ENCODE measurements around the gene LDB2.
A peak's percentile ranks its signal among the peaks of the same experiment; 100 is the strongest.
"Not testable (repeated sequence)": the region's sequence is repeated elsewhere in the genome, so short reads cannot be mapped to it uniquely, and the experiment has no call there.

The LDB2 gene

DNA sequence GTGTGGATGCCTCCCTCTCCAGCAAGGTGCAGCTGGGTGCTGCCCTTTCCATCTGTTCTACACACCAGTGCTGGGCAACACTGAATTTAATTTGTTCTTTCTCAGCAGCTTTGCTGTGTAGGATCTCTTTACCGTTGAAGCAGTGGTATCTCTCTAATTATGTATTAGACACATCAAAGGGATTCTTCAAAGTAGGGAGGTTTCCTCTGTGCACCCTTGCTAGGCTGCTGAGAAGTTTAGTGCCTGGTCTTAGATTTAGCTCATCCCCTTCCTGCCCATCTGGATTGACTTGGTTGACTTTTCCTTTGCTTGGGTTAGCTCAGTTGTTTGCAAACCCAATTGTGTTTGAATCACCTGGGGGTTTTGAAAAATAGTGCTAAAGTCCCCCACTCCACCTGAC lies 27.8 kb upstream of the LDB2 start:
- H3K27me3 ChIP-seq (ENCODE audit: insufficient read depth, low read depth, severe bottlenecking): peaks cover 15% of the 10 kb centered on the region
- H3K4me3 ChIP-seq (ENCODE audit: low read depth, low read length): no peak overlapping the region
- TF ChIP-seq, protein P1, sequence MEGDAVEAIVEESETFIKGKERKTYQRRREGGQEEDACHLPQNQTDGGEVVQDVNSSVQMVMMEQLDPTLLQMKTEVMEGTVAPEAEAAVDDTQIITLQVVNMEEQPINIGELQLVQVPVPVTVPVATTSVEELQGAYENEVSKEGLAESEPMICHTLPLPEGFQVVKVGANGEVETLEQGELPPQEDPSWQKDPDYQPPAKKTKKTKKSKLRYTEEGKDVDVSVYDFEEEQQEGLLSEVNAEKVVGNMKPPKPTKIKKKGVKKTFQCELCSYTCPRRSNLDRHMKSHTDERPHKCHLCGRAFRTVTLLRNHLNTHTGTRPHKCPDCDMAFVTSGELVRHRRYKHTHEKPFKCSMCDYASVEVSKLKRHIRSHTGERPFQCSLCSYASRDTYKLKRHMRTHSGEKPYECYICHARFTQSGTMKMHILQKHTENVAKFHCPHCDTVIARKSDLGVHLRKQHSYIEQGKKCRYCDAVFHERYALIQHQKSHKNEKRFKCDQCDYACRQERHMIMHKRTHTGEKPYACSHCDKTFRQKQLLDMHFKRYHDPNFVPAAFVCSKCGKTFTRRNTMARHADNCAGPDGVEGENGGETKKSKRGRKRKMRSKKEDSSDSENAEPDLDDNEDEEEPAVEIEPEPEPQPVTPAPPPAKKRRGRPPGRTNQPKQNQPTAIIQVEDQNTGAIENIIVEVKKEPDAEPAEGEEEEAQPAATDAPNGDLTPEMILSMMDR (IDR thresholded peaks at IDR 0.05; ENCODE audit: low read depth, low read length): no peak
- DNase-seq: no peak
- H3K36me3 ChIP-seq: no peaks in the 10 kb centered on the region
- no peaks in the 10 kb centered on the region for H3K9me3 ChIP-seq (ENCODE audit: severe bottlenecking)
- H3K27ac ChIP-seq: no peak overlapping the region

DNA sequence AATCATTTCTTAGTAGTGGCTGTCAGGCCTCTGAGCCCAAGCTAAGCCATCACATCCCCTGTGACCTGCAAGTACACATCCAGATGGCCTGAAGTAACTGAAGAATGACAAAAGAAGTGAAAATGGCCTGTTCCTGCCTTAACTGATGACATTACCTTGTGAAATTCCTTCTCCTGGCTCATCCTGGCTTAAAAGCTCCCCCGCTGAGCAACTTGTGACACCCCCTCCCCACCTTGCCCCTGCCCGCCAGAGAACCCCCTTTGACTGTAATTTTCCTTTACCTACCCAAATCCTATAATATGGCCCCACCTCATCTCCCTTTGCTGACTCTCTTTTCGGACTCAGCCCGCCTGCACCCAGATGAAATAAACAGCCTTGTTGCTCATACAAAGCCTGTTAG lies 20.3 kb upstream of the LDB2 start:
- DNase-seq; H3K27me3 ChIP-seq (ENCODE audit: insufficient read depth, low read depth, severe bottlenecking); H3K4me3 ChIP-seq (ENCODE audit: low read depth, low read length); H3K27ac ChIP-seq; H3K9me3 ChIP-seq (ENCODE audit: severe bottlenecking); H3K36me3 ChIP-seq: not testable (repeated sequence)

DNA sequence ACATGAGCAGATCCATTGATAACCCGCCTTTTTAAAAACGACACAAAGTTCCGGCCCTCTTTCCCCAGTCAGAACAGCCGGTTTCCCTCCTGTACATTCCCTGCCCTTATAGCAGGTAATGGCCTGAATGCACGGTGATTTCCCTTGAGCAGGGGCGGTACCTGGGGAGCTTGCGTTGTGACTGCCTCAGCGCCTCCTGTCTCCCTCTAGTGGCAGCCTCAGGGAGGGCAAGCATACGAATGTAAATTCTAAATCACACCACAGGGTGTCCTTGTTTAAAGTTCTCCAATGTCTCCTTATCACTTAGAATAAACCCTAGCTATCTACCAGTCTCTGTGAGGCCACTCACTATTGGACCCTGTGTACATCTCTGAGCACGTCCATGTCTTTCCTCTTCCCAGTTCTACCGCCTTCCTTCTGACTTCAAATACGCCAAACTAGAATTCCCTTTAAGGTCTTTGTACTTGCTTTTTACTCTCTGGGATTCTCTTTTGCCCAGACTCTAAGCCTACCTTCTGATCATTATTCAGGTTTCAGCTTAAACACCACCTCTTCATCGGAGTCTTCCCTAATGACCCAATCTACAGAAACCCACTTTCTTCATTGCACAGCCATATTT lies 18.4 kb upstream of the LDB2 start:
- TF ChIP-seq, protein P1 (IDR thresholded peaks at IDR 0.05; ENCODE audit: low read depth, low read length): peak; percentile 97
- no peak overlapping the region for H3K4me3 ChIP-seq (ENCODE audit: low read depth, low read length)
- H3K9me3 ChIP-seq (ENCODE audit: severe bottlenecking): no peaks in the 10 kb centered on the region
- H3K36me3 ChIP-seq: no peaks in the 10 kb centered on the region
- peak; percentile 77 for DNase-seq
- H3K27me3 ChIP-seq (ENCODE audit: insufficient read depth, low read depth, severe bottlenecking): no peaks in the 10 kb centered on the region
- no peak overlapping the region for H3K27ac ChIP-seq

DNA sequence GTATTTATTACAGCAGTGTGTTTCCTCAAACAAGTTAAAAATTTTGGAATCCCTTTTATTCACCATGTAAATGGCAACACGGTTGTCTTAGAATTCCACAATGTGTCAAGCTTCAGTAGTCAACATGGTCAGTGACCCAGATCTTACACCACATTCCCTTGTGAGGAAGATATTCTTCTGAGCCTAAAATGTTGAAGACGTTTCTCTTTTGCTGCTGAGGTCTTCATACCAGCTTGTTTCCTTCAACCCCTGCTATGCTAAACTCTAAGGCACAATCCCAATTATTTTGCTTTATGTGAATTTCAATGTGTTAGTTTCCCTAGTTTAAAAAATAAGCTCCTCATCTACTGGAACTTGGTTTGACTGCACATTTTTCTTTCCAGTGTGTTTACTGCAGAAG lies 17.6 kb upstream of the LDB2 start:
- Histone ChIP-seq H3K27me3 (ENCODE audit: insufficient read depth, low read depth, severe bottlenecking) (peaks cover 4% of the 10 kb centered on the region), H3K27ac (no peak overlapping the region), H3K4me3 (ENCODE audit: low read depth, low read length) (no peak overlapping the region), H3K36me3 (no peaks in the 10 kb centered on the region), H3K9me3 (ENCODE audit: severe bottlenecking) (no peaks in the 10 kb centered on the region)
- no peak for DNase-seq
- TF ChIP-seq, protein P1 (IDR thresholded peaks at IDR 0.05; ENCODE audit: low read depth, low read length): no peak

DNA sequence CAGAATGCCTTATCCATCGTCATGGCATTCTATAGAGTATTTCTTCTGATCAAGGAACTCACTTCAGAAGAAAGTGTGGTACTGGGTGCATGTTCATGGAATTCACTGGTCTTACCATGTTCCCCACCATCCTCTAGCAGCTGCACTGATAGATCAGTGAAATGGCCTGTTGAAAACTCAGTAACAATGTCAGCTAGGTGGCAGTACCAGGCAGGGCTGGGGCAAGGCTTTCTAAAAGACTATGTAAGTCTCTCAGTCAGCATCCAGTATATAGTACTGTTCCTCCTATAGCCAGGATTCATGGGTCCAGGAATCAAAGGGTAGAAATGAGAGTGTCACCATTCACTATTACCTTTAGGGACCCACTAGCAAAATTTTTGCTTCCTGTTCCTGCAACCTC lies 15.8 kb upstream of the LDB2 start:
- H3K36me3 ChIP-seq: no peaks in the 10 kb centered on the region
- TF ChIP-seq, protein P1 (IDR thresholded peaks at IDR 0.05; ENCODE audit: low read depth, low read length): peak; percentile 19; the same call in 1 of the 2 replicates
- H3K27ac ChIP-seq: no peak overlapping the region
- peak; percentile 11 for DNase-seq
- no peak overlapping the region for H3K4me3 ChIP-seq (ENCODE audit: low read depth, low read length)
- no peaks in the 10 kb centered on the region for H3K9me3 ChIP-seq (ENCODE audit: severe bottlenecking)
- peaks cover 11% of the 10 kb centered on the region for H3K27me3 ChIP-seq (ENCODE audit: insufficient read depth, low read depth, severe bottlenecking)

DNA sequence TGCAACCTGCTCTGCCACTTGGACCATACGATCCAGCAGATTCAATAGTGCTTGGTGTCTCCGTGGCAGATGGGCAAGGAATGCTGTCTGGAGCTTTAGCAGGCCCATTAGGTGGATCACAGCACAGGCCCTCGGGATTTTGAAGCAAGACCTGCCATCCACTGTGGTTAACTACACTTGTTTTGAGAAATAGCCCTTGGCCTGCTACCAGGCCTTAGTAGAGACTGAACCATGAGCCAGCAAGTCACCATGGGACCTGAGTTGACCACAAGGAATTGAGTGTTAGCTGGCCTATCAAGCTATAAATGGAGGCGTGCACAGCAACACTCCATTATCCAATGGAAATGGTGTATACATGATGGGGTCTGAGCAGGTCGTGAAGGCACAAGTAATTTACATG lies 14.5 kb upstream of the LDB2 start:
- H3K4me3 ChIP-seq (ENCODE audit: low read depth, low read length): no peak overlapping the region
- TF ChIP-seq, protein P1 (IDR thresholded peaks at IDR 0.05; ENCODE audit: low read depth, low read length): no peak
- H3K36me3 ChIP-seq: no peaks in the 10 kb centered on the region
- no peak overlapping the region for H3K27ac ChIP-seq
- DNase-seq: no peak
- H3K27me3 ChIP-seq (ENCODE audit: insufficient read depth, low read depth, severe bottlenecking): peaks cover 21% of the 10 kb centered on the region
- H3K9me3 ChIP-seq (ENCODE audit: severe bottlenecking): no peaks in the 10 kb centered on the region
